ENCODE measurements around the gene MYLK2.

Gene MYLK2

DNA sequence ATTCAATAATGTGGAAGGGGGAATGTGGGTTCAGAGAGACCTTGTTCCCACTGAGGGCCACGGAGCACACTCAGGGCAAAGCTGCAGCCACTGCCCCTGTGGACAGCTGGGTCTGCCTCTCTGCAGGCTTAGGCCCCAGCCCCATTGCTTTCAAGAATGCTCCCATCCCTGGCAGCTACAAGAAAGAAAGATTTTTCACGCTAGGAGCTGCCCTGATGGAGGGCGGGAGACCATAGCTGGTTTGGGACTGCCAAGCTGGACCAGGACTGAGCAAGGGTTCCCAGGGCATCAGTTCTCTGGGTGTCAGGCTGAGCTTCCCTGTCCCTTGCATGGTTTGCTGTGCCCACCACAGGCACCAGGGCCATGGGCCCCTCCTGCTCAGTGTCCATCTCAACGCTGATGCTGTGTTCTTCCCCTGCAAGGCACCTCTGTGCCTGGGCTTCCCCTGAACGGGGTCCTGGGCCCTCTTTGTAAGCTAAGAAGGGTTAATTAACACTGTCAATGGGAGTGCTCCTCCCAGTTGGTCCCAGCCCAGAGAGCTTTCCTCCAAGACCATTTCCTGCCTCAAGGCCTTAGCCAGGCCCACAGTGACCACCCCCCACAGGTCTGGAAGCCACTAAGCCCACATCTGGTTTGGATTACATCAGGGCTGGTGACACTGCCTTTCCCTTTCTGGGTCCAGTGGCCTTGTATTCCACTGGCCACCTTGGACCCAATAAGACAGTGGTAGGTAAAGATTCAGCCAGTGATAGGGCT is 17.9 kb downstream of the MYLK2 start:
- no peak for DNase-seq

DNA sequence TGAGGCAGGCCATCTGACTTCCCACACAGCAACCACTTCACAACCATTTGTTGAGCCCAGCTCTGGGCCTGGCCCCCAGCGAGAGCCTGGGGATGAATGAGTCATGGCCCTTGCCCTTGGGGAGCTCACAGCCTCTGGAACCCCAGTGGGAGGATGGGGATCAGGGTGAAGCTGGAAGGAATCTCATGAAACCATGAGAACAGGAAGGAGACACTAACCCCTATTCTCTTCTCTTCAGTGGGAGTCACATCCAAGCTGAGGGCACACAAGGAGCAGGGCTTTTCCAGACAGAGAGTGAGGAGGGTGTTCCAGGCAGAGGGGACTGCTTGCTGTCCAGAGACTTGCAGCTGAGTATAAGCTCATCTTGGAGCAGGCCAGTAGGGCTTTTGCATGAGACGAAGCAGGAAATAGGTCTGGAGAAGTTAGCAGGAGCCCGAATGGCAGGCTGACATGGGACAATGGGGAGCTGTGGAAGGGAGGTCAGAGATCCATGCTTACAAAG is 18.8 kb downstream of the MYLK2 start:
- DNase-seq, result no peak

GRCh38 chr20:31838646-31839292 is 19.6 kb downstream of the MYLK2 start:
- peak; percentile 41 for DNase-seq

DNA sequence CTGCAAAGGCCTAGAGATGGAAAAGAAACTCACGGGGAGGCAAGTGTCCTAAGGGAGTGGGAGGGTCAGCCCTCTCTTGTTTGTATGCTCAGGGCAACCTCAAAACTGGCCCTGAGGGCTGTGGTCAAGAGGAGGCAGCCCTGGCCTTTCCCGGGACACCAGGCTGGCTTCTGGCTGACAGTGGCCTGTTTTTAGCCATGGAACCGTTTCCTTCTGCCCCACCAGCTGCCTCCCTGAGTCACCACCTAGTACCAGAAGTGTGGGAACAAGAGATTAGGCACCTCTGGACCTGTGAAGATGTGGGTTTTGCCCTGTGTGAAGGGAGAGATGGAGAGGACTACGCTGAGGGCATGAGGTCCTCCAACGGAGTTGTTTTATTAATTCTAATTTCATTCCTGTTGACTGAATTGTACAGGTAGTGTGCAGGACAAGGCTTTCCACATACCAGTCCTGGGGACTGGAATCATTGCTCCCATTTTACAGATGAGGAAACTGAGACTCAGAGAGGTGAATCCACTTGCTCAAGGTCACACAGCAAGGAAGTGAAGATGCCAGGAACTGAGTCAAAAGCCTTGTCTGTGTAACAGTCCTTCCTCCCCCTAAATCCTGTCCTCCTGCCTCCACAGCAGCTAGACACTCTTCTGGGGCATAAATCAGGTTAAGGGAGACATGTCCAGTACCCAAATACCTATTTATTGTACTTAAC is 20.8 kb downstream of the MYLK2 start:
- DNase-seq, result no peak

GRCh38 chr20:31840906-31841816 is 22.0 kb downstream of the MYLK2 start:
- DNase-seq, result no peak

DNA sequence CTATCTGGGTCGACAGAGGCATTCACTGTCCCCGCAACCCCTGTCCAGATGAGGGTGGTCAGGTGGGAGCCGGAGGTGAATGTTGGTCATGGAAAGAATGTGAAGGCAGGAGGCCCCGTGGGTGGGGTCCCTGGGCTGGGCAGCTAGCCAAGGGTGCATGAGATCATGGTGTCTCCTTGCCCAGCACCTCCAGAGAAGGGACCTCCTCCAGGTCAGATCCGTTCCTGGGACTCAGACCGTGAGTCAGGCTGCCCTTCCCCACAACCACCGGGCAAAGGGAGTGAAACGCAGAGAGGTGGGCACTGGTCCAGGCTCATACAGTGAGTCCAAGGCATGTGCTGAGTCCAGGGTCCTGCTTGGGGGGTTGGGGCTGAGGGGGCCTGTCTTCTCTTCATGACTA is 22.8 kb downstream of the MYLK2 start:
- DNase-seq, result no peak

DNA sequence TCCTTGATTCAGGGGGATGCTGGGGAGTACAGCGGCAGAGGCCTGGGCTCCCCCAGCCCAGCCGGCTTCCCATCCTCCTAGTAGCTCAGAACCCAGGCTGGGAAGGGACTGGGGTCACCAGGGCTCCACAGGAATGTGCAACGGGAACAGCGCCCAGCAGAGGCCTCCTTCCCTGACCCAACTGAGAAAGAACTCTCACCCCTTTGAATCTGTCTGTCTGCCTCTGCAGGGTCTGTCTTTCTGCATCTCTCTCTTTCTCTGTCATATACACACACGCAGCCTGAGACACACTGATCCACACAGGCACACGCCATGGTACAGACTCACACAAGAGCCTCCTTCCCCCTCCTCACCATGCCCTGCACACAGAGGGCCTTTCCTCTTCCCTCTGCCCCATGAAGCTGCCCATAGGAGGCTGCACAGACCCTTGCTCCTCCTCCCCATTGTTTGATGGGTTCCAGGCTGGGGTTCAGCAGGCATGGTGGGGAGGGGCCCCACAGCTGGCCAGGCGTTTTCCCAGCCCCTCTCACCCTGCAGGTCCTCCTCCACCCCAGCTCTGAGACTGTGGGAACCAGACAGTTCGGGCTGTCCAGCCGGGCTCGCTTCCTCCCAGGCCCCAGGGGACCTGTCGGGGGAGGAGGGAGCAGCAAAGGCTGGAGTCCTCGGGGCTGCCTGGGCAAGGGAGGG is 23.5 kb downstream of the MYLK2 start:
- no peak for DNase-seq

- no peak for DNase-seq
These were observed 24.1 kb downstream of the MYLK2 start for GRCh38 chr20:31843288-31843687.

DNA sequence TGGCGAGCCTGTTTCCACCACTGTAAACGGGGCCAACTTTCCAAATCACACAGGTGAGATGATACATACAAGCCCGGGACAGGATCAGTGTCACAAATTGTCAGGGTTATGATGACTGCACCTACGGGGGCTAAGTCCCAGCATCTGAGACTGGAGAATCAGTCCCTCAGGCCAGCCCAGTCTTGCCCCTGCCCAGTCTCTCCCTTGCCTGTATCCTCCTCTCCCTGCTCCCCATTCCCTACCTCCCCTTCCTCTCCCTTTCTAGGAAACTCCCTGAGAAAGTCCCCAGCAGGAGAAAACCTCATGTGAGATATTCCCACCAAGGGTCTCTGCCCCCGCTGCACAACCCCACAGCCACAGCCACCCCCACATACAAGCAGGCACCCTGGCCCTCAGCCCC is 24.7 kb downstream of the MYLK2 start:
- no peak for DNase-seq

DNA sequence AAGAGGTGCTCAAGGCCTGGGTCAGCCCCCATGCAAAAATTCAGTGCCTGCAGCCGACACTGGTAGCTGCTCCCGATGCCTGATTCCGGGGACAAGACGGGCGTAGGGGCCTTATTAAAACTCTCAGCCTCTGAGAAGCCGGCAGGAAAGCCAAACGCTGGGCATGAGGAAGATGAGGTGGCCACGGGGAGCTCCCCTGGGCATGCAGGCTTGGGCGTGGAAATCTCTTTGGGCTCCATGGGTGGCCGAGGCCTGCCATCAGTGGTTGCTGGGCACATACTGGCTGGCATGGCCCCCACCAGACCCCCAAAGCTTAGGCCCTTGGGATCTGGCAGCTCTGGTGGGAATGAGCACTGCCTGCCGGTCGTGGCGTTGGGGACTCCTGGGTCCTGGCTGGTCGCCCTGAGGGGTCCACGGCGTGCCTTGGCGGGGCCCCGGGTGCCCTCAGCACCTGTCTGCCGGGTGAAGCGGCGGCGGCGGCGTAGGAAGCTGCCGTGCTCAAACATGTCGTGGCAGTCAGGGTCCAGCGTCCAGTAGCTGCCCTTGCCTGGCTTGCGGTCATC is 25.7 kb downstream of the MYLK2 start:
- DNase-seq, result no peak

- DNase-seq, result no peak
These were observed 26.2 kb downstream of the MYLK2 start, which contains the start of gene FOXS1 for GRCh38 chr20:31845300-31845863. TSS of gene FOXS1 (minus strand) at chr20:31845604. CDS start at chr20:31845542, 62 bp downstream.

DNA sequence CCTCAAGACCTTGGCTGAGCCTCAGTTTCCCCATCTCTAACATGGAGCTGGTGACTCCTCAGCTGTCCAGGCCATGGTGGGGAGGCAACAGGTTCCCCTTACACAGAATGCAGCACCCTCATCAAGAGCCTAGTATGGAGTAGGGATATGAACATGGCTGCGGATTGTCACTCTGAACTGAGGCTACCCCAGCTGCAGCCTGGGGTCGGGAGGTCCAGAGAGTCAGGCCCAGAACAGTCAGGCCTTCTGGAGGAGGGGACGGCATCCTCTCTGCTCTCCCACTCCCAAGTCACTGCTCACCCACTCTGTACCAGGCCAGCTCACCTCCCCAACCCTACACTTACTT is 27.6 kb downstream of the MYLK2 start:
- DNase-seq, result no peak

DNA sequence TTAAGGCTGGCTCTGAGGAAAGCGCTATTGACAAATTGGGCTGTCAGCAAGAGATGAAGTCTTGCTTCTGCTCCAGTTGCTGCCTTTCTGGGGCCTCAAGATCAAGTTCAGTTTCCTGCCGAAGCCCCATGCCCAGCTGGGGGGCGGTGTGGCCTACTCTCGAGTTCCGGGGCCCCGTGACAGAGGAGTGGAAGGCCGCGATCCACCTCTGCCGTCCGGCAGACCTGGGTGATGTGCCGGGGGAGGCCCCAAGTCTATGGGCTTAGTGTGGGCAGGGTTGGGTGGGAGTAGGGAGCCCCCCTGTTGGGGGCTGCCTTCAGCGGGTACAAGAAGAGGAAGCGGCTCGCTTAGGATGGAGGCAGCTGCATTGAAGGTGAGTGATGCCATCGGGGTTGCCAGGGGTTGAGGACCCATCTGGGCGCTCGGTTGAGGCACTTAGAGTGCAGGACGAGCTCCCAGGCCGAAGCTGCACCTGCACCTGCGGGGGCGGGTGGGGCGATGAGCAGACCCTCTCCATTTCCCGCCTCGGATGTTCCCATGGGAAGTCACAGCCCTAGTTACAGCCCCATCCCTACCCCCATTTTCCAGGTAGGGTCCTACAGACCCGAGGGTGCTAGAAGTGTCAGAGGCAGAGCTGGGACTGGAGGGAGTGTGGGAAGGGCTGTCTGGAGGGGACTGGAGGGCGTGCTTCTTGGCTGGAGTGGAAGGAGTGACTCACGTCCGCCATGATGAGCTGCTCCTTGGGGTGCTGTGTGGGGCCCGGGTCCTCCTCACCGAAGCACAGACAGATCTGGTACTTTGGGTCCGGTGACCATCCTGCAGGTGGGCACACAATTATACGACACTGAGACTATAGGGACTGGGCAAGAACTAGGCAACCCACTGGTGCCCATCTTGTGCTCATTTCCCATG is 29.2 kb downstream of the MYLK2 start:
- DNase-seq, result no peak

GRCh38 chr20:31849306-31849930 is 30.3 kb downstream of the MYLK2 start:
- DNase-seq, result no peak

GRCh38 chr20:31851240-31851955 is 32.2 kb downstream of the MYLK2 start:
- DNase-seq, result no peak

- DNase-seq, result no peak
These were observed 34.3 kb downstream of the MYLK2 start for GRCh38 chr20:31853481-31853880.

- no peak for DNase-seq
These were observed 37.4 kb downstream of the MYLK2 start for GRCh38 chr20:31856516-31856915.

GRCh38 chr20:31857861-31858759 is 39.0 kb downstream of the MYLK2 start:
- no peak for DNase-seq

All from GF-D8 (cell line).